ENCODE data around the gene GIT1.

GRCh38 chr17:29595943-29596774, 6.7 kb upstream of the GIT1 start:
- TF ChIP-seq POLR2AphosphoS5 (IDR thresholded peaks at IDR 0.05) (no peak), CTCF (IDR thresholded peaks at IDR 0.05) (no peak), EP300 (IDR thresholded peaks at IDR 0.05; ENCODE audit: low read depth) (no peak), POLR2A (IDR thresholded peaks at IDR 0.05) (no peak)

Measured in transverse colon (tissue), 4 donors.